Endothelial cell (in vitro differentiated cells): ENCODE results near the gene BANP. TPM values are rescaled to one million over a fixed set of nuclear protein-coding genes. Genes with fewer than 3 reads are reported as not detected.
"Not testable (repeated sequence)": the region's sequence is repeated elsewhere in the genome, so short reads cannot be mapped to it uniquely, and the experiment has no call there.

Experiments used
- DNase-seq: peaks from one replicate; pipeline ENCODE4 v3.0.0; 2021; ENCODE audit warnings: low spot score
- H3K27ac Mint-ChIP-seq: one replicate; pipeline ENCODE4 v1.8.0; 2021; ENCODE audit warnings: mixed read lengths, inconsistent platforms; ENCODE audit not compliant: unreplicated experiment
- H3K27me3 Mint-ChIP-seq: one replicate; pipeline ENCODE4 v1.8.0; 2021; ENCODE audit warnings: mild to moderate bottlenecking, moderate library complexity, mixed read lengths, inconsistent platforms; ENCODE audit not compliant: unreplicated experiment
- H3K36me3 Mint-ChIP-seq: one replicate; pipeline ENCODE4 v1.8.0; 2021; ENCODE audit warnings: mild to moderate bottlenecking, low read depth, mixed read lengths, inconsistent platforms; ENCODE audit not compliant: unreplicated experiment
- H3K4me1 Mint-ChIP-seq: one replicate; pipeline ENCODE4 v1.8.0; 2021; ENCODE audit warnings: mild to moderate bottlenecking, mixed read lengths, inconsistent platforms; ENCODE audit not compliant: unreplicated experiment
- H3K4me3 Mint-ChIP-seq: one replicate; pipeline ENCODE4 v1.8.0; 2021; ENCODE audit warnings: mild to moderate bottlenecking, mixed read lengths, inconsistent platforms; ENCODE audit not compliant: unreplicated experiment
- H3K9me3 Mint-ChIP-seq: one replicate; pipeline ENCODE4 v1.8.0; 2021; ENCODE audit warnings: mixed read lengths, inconsistent platforms; ENCODE audit not compliant: unreplicated experiment
- long read RNA-seq: library from polyadenylated mRNA; unstranded; transcript quantifications from one replicate; pipeline ENCODE4 v2.0.0, GENCODE V29; 2020; ENCODE audit not compliant: unreplicated experiment
- total RNA-seq: library from RNA; stranded (reverse); fragmentation: NEBNext Ultra II Directional; extraction: Animal tissue kit (Norgen Biotek cat#: 25700); gene quantifications from one replicate; pipeline ENCODE4 v1.2.1, GENCODE V29; 2021; ENCODE audit not compliant: unreplicated experiment
- TF ChIP-seq, protein P1 (sequence below): fragments of 200-600 bp; sonication (generic); IDR thresholded peaks from one replicate; pipeline ENCODE4 v1.5.0; 2021; ENCODE audit warnings: antibody characterized with exemption; ENCODE audit not compliant: unreplicated experiment

Gene BANP, protein sequence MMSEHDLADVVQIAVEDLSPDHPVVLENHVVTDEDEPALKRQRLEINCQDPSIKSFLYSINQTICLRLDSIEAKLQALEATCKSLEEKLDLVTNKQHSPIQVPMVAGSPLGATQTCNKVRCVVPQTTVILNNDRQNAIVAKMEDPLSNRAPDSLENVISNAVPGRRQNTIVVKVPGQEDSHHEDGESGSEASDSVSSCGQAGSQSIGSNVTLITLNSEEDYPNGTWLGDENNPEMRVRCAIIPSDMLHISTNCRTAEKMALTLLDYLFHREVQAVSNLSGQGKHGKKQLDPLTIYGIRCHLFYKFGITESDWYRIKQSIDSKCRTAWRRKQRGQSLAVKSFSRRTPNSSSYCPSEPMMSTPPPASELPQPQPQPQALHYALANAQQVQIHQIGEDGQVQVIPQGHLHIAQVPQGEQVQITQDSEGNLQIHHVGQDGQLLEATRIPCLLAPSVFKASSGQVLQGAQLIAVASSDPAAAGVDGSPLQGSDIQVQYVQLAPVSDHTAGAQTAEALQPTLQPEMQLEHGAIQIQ
- 33.3 TPM for total RNA-seq
- long read RNA-seq, partial matches to known transcripts = 2 of 18 reads
- long read RNA-seq, other reads (novel, unspliced or antisense) = 15 of 18 reads

DNA sequence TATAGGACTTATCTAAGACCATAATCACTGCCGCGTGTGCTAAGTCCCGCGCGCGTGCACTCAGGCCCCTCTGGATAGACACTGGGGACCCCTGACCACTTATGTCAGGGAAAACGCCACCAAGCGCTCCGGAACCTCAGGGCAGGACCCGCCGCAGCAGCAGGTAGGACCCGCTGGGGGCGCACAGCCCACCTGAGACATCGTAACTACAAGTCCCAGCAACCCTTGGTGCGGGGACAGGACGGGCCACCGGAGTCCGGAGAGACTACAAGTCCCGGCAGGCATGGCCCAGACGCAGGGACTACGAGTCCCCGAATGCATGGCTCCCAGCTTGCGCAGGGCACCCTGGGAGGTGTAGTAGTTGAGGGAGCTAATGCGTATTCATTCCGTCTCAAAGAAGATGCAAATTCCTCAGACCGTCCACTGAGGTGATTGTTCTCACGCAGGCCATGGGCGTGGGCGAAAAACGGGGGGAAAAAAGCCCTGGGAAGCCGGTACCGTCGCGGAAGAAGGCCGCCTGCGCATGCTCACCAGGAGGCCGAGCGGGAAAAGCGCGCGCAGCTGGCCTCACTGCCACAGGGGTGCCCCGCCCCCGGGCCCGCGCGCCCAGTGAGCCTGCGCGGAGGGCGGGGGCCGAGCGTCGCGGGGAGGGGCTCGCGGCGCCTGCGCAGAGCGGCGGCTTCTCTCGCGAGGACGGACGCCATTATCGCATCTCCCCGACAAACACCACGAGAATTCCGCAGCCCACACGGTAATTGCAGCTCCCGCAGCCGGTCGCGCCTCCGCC, at the start of gene BANP:
Gene BANP (plus strand): TSS at position 670 of the 787 bp plus-strand sequence. CDS start 23,682 bp downstream, outside the sequence.
- Mint-ChIP-seq H3K27ac (peak within 1 kb of the TSS; percentile 97), H3K36me3 (peaks cover 5% of the 10 kb centered on the region), H3K9me3 (no peaks in the 10 kb centered on the region), H3K27me3 (no peaks in the 10 kb centered on the region), H3K4me1 (peaks cover 39% of the 10 kb centered on the region), H3K4me3 (peak within 1 kb of the TSS; percentile 97)
- peak; percentile 94 for DNase-seq
- TF ChIP-seq, protein P1, sequence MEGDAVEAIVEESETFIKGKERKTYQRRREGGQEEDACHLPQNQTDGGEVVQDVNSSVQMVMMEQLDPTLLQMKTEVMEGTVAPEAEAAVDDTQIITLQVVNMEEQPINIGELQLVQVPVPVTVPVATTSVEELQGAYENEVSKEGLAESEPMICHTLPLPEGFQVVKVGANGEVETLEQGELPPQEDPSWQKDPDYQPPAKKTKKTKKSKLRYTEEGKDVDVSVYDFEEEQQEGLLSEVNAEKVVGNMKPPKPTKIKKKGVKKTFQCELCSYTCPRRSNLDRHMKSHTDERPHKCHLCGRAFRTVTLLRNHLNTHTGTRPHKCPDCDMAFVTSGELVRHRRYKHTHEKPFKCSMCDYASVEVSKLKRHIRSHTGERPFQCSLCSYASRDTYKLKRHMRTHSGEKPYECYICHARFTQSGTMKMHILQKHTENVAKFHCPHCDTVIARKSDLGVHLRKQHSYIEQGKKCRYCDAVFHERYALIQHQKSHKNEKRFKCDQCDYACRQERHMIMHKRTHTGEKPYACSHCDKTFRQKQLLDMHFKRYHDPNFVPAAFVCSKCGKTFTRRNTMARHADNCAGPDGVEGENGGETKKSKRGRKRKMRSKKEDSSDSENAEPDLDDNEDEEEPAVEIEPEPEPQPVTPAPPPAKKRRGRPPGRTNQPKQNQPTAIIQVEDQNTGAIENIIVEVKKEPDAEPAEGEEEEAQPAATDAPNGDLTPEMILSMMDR = peak; percentile 56

DNA sequence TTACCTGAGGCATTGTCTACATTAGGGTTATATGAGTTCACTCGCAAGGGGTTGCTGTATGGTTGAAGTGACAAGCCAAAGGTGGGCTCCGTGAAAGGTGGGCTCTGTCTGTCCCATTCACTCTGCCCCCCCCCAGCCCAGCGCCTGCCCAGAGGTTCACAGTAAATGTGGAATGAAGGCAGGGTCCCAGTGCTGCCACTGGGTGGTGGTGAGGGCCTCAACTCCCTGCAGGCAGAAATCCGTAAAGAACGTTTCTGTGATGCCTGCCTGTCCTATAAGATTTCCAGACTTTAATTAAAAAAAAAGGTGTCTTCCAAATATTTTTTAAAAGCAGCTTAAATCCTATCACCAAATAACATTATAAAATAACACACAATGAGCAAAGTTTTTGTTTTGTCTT, 46.3 kb upstream of the BANP start:
- not testable (repeated sequence) for H3K4me1 Mint-ChIP-seq, H3K27me3 Mint-ChIP-seq, DNase-seq, H3K36me3 Mint-ChIP-seq, H3K4me3 Mint-ChIP-seq, H3K9me3 Mint-ChIP-seq, H3K27ac Mint-ChIP-seq

DNA sequence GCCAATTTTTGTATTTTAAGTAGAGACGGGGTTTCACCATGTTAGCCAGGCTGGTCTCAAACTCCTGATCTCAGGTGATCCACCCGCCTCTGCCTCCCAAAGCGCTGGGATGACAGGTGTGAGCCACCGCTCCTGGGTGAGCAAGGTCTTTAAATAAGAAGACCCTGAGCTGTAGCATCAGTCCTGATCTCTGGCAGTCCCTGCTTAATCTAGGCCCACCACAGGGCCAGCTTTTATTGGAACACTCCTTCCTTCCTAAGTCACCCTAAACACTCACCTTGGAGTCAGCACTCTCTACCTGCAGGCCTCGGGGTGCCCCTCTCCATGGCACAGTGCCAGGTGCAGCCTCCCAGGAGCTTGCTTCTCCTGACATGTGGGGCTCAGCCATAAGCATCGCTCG, 45.7 kb upstream of the BANP start:
- H3K9me3 Mint-ChIP-seq, DNase-seq, H3K27ac Mint-ChIP-seq, H3K36me3 Mint-ChIP-seq, H3K27me3 Mint-ChIP-seq, H3K4me3 Mint-ChIP-seq, H3K4me1 Mint-ChIP-seq: not testable (repeated sequence)

- not testable (repeated sequence) for H3K9me3 Mint-ChIP-seq, H3K27me3 Mint-ChIP-seq, H3K36me3 Mint-ChIP-seq
These were observed 43.1 kb upstream of the BANP start for GRCh38 chr16:87908101-87908500.

GRCh38 chr16:87909203-87909935, 41.9 kb upstream of the BANP start:
- H3K4me1 Mint-ChIP-seq, H3K9me3 Mint-ChIP-seq, H3K36me3 Mint-ChIP-seq, H3K27me3 Mint-ChIP-seq, H3K4me3 Mint-ChIP-seq, H3K27ac Mint-ChIP-seq: not testable (repeated sequence)
- TF ChIP-seq, protein P1 = peak; percentile 83
- peak; percentile 88 for DNase-seq

More at GRCh38 chr16:87908101-87908500, 43.1 kb upstream of the BANP start:
- H3K27ac Mint-ChIP-seq, H3K4me3 Mint-ChIP-seq, DNase-seq, H3K4me1 Mint-ChIP-seq: not testable (repeated sequence)

GRCh38 chr16:87911106-87911763, 40.0 kb upstream of the BANP start:
- H3K36me3 Mint-ChIP-seq, H3K9me3 Mint-ChIP-seq, H3K27ac Mint-ChIP-seq, H3K27me3 Mint-ChIP-seq, DNase-seq, H3K4me3 Mint-ChIP-seq, H3K4me1 Mint-ChIP-seq: not testable (repeated sequence)

GRCh38 chr16:87912691-87913090, 38.5 kb upstream of the BANP start:
- not testable (repeated sequence) for H3K4me1 Mint-ChIP-seq, H3K4me3 Mint-ChIP-seq, H3K9me3 Mint-ChIP-seq, H3K27ac Mint-ChIP-seq, DNase-seq, H3K36me3 Mint-ChIP-seq, H3K27me3 Mint-ChIP-seq

- not testable (repeated sequence) for H3K4me3 Mint-ChIP-seq, H3K4me1 Mint-ChIP-seq, H3K36me3 Mint-ChIP-seq, DNase-seq, H3K27me3 Mint-ChIP-seq, H3K27ac Mint-ChIP-seq, H3K9me3 Mint-ChIP-seq
These were observed 37.1 kb upstream of the BANP start for GRCh38 chr16:87914021-87914725.
